HG02943 (cell line): Measurements from ENCODE around the gene SEPTIN2.
"Not testable (repeated sequence)": the region's sequence is repeated elsewhere in the genome, so short reads cannot be mapped to it uniquely, and the experiment has no call there.

Experiments
- ATAC-seq: cut with Tn5 transposase; IDR thresholded peaks from one replicate; pipeline ENCODE4 v1.9.1; 2021; ENCODE audit warnings: mild to moderate bottlenecking, low read depth, moderate library complexity; ENCODE audit not compliant: unreplicated experiment

SEPTIN2 gene

GRCh38 chr2:241286348-241287090, 29.2 kb upstream of the SEPTIN2 start:
- no peak for ATAC-seq

- ATAC-seq = no peak
Measured at GRCh38 chr2:241288324-241288888, 27.3 kb upstream of the SEPTIN2 start.

- no peak for ATAC-seq
Measured at GRCh38 chr2:241289053-241289452, 26.7 kb upstream of the SEPTIN2 start.

GRCh38 chr2:241289597-241289996, 26.1 kb upstream of the SEPTIN2 start:
- ATAC-seq = no peak

GRCh38 chr2:241291153-241291552, 24.6 kb upstream of the SEPTIN2 start:
- no peak for ATAC-seq

GRCh38 chr2:241291977-241292376, 23.7 kb upstream of the SEPTIN2 start:
- no peak for ATAC-seq

- ATAC-seq = not testable (repeated sequence)
Measured at GRCh38 chr2:241293378-241293797, 22.3 kb upstream of the SEPTIN2 start.

GRCh38 chr2:241295326-241296095, 20.2 kb upstream of the SEPTIN2 start:
- ATAC-seq = no peak

- no peak for ATAC-seq
Measured at GRCh38 chr2:241296767-241297166, 19.0 kb upstream of the SEPTIN2 start.

- ATAC-seq = no peak
Measured at GRCh38 chr2:241298673-241299072, 17.1 kb upstream of the SEPTIN2 start.

GRCh38 chr2:241300000-241300399, 15.7 kb upstream of the SEPTIN2 start:
- ATAC-seq = no peak

GRCh38 chr2:241302083-241302482, 13.6 kb upstream of the SEPTIN2 start:
- ATAC-seq = no peak

GRCh38 chr2:241302759-241303651, 12.7 kb upstream of the SEPTIN2 start:
- no peak for ATAC-seq

- ATAC-seq = no peak
Measured at GRCh38 chr2:241304039-241304670, 11.6 kb upstream of the SEPTIN2 start.

- ATAC-seq = no peak
Measured at GRCh38 chr2:241307055-241307454, 8.7 kb upstream of the SEPTIN2 start.

- ATAC-seq = no peak
Measured at GRCh38 chr2:241308267-241308666, 7.5 kb upstream of the SEPTIN2 start.

- no peak for ATAC-seq
Measured at GRCh38 chr2:241308832-241309500, 6.8 kb upstream of the SEPTIN2 start.

GRCh38 chr2:241309684-241310117, 6.0 kb upstream of the SEPTIN2 start:
- no peak for ATAC-seq

- ATAC-seq = no peak
Measured at GRCh38 chr2:241310917-241311566, 4.7 kb upstream of the SEPTIN2 start.
